Measurements from ENCODE around the gene LCN6. TPM values are rescaled to one million over a fixed set of nuclear protein-coding genes. Genes with fewer than 3 reads are reported as not detected.

Gene LCN6
- total RNA-seq, 4 donors from 2014 or later: 16.2 to 31.4 (median 22.7) TPM

GRCh38 chr9:136695955-136696354 lies 52.4 kb downstream of the LCN6 start:
- H3K4me3 ChIP-seq: no peak overlapping the region
- no peaks in the 10 kb centered on the region for H3K36me3 ChIP-seq
- H3K4me1 ChIP-seq: peaks cover 0 to 27% (median 0%) of the 10 kb centered on the region in 3 donors
- H3K27ac ChIP-seq: no peak overlapping the region
- H3K27me3 ChIP-seq: peaks cover 24% of the 10 kb centered on the region
- ATAC-seq: no peak
- 87% methylated on average over 11 of the region's 23 CpGs; no CpG with 5 or more reads in 1 of the 2 donors for WGBS, 2 donors (ENCODE audit: low coverage in 1 of 2)
- no peaks in the 10 kb centered on the region for H3K9me3 ChIP-seq
- TF ChIP-seq CTCF (IDR thresholded peaks at IDR 0.05): no peak
- no peak for TF ChIP-seq POLR2A (IDR thresholded peaks at IDR 0.05)
- no peak for TF ChIP-seq EP300 (IDR thresholded peaks at IDR 0.05)
- no peak for TF ChIP-seq POLR2AphosphoS5 (IDR thresholded peaks at IDR 0.05)

- Histone ChIP-seq H3K27me3 (peaks cover 20% of the 10 kb centered on the region), H3K4me1 (peaks cover 0 to 32% (median 5%) of the 10 kb centered on the region in 3 donors), H3K9me3 (no peaks in the 10 kb centered on the region), H3K27ac (no peak overlapping the region), H3K36me3 (no peaks in the 10 kb centered on the region), H3K4me3 (no peak overlapping the region)
- ATAC-seq: no peak
- 50 to 53% methylated on average over 1 to 3 of the region's 10 CpGs for WGBS, 2 donors (ENCODE audit: low coverage in 1 of 2)
- TF ChIP-seq POLR2A (IDR thresholded peaks at IDR 0.05): no peak
Observed at GRCh38 chr9:136695435-136695895, 52.9 kb downstream of the LCN6 start.

GRCh38 chr9:136694872-136695247 lies 53.5 kb downstream of the LCN6 start:
- Histone ChIP-seq H3K4me1 (peaks cover 0 to 38% (median 9%) of the 10 kb centered on the region in 3 donors), H3K27me3 (peaks cover 14% of the 10 kb centered on the region), H3K9me3 (no peaks in the 10 kb centered on the region), H3K36me3 (no peaks in the 10 kb centered on the region), H3K4me3 (no peak overlapping the region), H3K27ac (no peak overlapping the region)
- no peak for ATAC-seq
- WGBS, 2 donors (ENCODE audit: low coverage in 1 of 2): 94% methylated on average over 10 of the region's 11 CpGs; no CpG with 5 or more reads in 1 of the 2 donors
- TF ChIP-seq POLR2AphosphoS5 (IDR thresholded peaks at IDR 0.05): no peak
- TF ChIP-seq POLR2A (IDR thresholded peaks at IDR 0.05): no peak
- no peak for TF ChIP-seq CTCF (IDR thresholded peaks at IDR 0.05)
- no peak for TF ChIP-seq EP300 (IDR thresholded peaks at IDR 0.05)

GRCh38 chr9:136694163-136694871 lies 54.0 kb downstream of the LCN6 start:
- Histone ChIP-seq H3K36me3 (no peaks in the 10 kb centered on the region), H3K9me3 (no peaks in the 10 kb centered on the region), H3K27ac (no peak overlapping the region), H3K27me3 (peaks cover 9% of the 10 kb centered on the region), H3K4me3 (no peak overlapping the region), H3K4me1 (peaks cover 0 to 43% (median 9%) of the 10 kb centered on the region in 3 donors)
- 14 to 60% methylated on average over 1 to 2 of the region's 32 CpGs for WGBS, 2 donors (ENCODE audit: low coverage in 1 of 2)
- peak; percentile 65 for ATAC-seq
- no peak for TF ChIP-seq POLR2A (IDR thresholded peaks at IDR 0.05)
- TF ChIP-seq EP300 (IDR thresholded peaks at IDR 0.05): no peak
- no peak for TF ChIP-seq POLR2AphosphoS5 (IDR thresholded peaks at IDR 0.05)
- TF ChIP-seq CTCF (IDR thresholded peaks at IDR 0.05): peak in 3 of 4 experiments; percentile 56 to 79 (median 59)

Small RNA genes lying within 50 kb of the gene (small RNA-seq; reads per million reads assigned to genes)
- gene ATP6V1G1P3 (0 reads per million in 4 donors), gene MIR6722 (0 reads per million in 4 donors)

Other genes starting within 250 kb of the LCN6 start
- 10 to 100 TPM; 31.1 to 72.1 (median 44.0) TPM for gene NOTCH1, start 202.5 kb downstream of the LCN6 start, total RNA-seq
- gene EGFL7, start 85.6 kb downstream of the LCN6 start, total RNA-seq: 10 to 100 TPM; 38.8 to 81.0 (median 56.4) TPM
- 10 to 100 TPM; 28.8 to 43.6 (median 38.4) TPM for gene AGPAT2, start 61.1 kb downstream of the LCN6 start, total RNA-seq
- gene DIPK1B, start 36.0 kb downstream of the LCN6 start, total RNA-seq: 10 to 100 TPM in 2 of 4 donors, 1 to 10 TPM in 2; 7.8 to 24.4 (median 11.2) TPM
- 10 to 100 TPM in 2 of 4 donors, 1 to 10 TPM in 2; 3.9 to 16.5 (median 9.9) TPM for gene LCN10, start 5.6 kb downstream of the LCN6 start, total RNA-seq
- not detected for gene LCN8, start 9.7 kb upstream of the LCN6 start, total RNA-seq
- gene LCN15, start 16.0 kb upstream of the LCN6 start, total RNA-seq: not detected
- gene TMEM141, start 42.8 kb upstream of the LCN6 start, total RNA-seq: 10 to 100 TPM; 33.0 to 51.5 (median 40.4) TPM
- 1 to 10 TPM in 3 of 4 donors, not detected in 1; 1.4 to 3.4 (median 2.0) TPM for gene CCDC183, start 47.8 kb upstream of the LCN6 start, total RNA-seq
- 100 to 1,000 TPM in 1 of 4 donors, 10 to 100 TPM in 3; 54.8 to 109 (median 71.2) TPM for gene RABL6, start 59.4 kb upstream of the LCN6 start, total RNA-seq
- 10 to 100 TPM in 1 of 4 donors, 1 to 10 TPM in 3; 2.5 to 10.9 (median 5.7) TPM for gene AJM1, start 94.0 kb upstream of the LCN6 start, total RNA-seq
- gene PHPT1, start 100.9 kb upstream of the LCN6 start, total RNA-seq: 10 to 100 TPM; 33.7 to 63.5 (median 43.7) TPM
- 1 to 10 TPM; 1.0 to 2.2 (median 1.8) TPM for gene MAMDC4, start 103.8 kb upstream of the LCN6 start, total RNA-seq
- gene EDF1, start 117.8 kb upstream of the LCN6 start, total RNA-seq: 100 to 1,000 TPM; 283 to 353 (median 323) TPM
- gene TRAF2, start 138.0 kb upstream of the LCN6 start, total RNA-seq: 10 to 100 TPM in 2 of 4 donors, 1 to 10 TPM in 2; 3.8 to 17.1 (median 11.1) TPM
- gene FBXW5, start 196.2 kb upstream of the LCN6 start, total RNA-seq: 100 to 1,000 TPM; 171 to 310 (median 236) TPM
- not detected for gene C8G, start 196.7 kb upstream of the LCN6 start, total RNA-seq
- not detected for gene LCN12, start 203.7 kb upstream of the LCN6 start, total RNA-seq
- gene PTGDS, start 229.0 kb upstream of the LCN6 start, total RNA-seq: 100 to 1,000 TPM in 1 of 4 donors, 10 to 100 TPM in 2, 1 to 10 TPM in 1; 7.4 to 132 (median 29.7) TPM
- under 1 TPM in 2 of 4 donors, not detected in 2; 0.40 TPM for gene LCNL1, start 234.5 kb upstream of the LCN6 start, total RNA-seq
- gene PAXX, start 243.9 kb upstream of the LCN6 start, total RNA-seq: 10 to 100 TPM; 24.2 to 42.6 (median 36.1) TPM
- gene CLIC3, start 248.0 kb upstream of the LCN6 start, total RNA-seq: 1 to 10 TPM in 3 of 4 donors, under 1 TPM in 1; 0.81 to 5.4 (median 2.2) TPM